GM18951 (cell line): ENCODE data around the gene MB.

Experiments used
- POLR2A ChIP-seq: IDR thresholded peaks from 4 replicates; pipeline ENCODE4 v1.6.1; 2011; ENCODE audit warnings: mild to moderate bottlenecking; ENCODE audit not compliant: insufficient read length, insufficient read depth; ENCODE audit errors: extremely low read depth
- in situ Hi-C: fragments of 300-500 bp; cut with MboI; formaldehyde crosslinking; loops from one replicate; pipeline ENCODE4 v1.12.0; 2022; ENCODE audit warnings: low sequenced_read_pairs, mixed read lengths, inconsistent platforms; ENCODE audit not compliant: unreplicated experiment

MB gene

DNA sequence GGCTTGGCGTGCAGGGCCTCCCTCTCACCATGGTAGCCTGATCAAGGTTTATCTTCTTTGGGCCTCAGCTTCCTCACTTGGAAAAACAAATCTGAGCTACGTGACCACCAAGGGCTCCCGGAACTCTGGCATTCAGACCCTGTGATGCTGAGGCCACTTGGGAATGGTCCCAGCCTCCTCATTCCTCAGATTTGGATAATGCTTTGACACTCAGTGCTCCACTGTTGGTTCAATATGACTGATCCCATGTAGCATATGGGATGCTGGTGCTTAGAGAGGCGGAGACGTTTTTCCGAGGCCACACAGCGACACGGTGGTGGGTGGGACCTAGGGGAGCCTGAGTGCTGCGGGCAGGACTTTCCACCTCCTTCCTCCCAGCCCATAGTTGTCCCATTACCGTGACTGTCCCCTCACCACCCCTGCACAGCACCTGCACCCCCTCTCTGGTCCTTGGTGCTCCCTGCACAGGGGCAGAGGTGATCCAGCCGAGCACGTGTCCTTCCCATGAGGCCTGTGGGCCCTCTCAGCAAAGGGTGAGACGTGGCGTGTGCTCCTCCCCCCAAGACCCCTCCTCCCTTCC lies 23.1 kb downstream of the MB start:
- in situ Hi-C loops: loop anchor here (5.0 kb wide), 1 partner anchor 242 kb away; no protein-coding TSS in a partner anchor
- no peak for TF ChIP-seq POLR2A

DNA sequence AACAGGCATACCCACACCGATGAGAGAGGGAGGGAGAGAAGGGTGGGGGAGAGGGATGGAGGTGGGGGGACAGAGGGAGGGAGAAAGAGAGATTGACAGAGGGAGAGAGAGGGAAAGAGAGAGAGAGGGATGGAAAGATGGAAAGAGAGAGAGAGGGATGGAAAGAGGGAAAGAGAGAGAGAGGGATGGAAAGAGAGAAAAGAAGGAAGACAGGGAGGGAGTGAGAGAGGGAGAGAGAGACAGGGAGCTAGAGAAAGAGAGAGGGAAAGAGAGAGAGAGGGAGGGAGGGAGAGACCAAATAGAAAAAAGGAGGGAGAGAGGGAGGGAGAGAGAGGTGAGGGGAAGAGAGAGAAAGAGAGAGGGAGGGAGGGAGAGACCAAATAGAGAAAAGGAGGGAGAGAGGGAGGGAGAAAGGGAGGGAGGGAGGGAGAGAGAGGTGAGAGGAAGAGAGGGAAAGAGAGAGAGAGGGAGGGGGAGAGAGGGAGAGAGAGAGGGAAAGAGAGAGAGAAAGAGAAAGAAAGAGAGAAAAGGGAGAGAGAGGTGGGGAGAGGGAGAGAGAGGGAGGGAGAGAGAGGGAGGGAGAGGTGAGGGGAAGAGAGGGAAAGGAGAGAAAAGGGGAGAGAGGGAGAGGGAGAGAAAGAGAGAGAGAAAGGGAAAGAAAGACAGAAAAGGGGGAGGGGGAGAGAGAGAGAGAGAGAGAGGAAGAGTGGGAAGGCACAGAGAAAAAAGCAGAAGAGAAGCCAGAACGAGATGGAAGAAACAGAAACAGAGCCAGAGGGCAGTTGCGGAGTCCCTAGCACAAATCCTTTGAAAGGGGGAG lies 23.8 kb downstream of the MB start:
- in situ Hi-C loops: loop anchor here (5.0 kb wide), 1 partner anchor 241 kb away; no protein-coding TSS in a partner anchor
- no peak for TF ChIP-seq POLR2A

DNA sequence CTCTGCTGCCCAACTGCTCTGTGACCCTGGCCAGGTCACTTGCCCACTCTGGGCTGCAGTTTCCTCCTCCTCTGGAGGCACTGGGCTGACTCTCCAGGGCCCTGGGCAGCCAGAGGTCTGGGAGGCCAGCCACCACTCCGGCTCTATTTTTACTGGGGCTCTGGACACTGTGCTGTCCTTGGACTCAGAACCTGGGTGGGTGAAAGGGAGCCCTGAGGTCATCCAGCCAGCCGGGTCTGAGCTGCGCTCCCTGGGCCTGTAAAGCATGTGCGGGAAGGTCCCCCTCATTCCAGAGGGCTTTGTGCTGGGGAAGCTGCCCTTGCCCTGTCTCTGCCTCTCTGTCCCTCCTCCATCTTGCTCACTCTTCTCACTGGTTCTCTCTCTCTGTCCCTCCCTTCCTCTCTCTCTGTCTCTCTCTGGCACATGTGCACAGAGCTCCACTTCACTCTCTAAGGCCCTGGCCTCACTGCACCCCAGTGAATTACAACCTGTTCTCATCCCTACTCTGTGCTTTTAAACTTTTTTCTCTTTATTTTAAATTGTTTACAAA lies 24.6 kb downstream of the MB start:
- in situ Hi-C loops: loop anchor here (5.0 kb wide), 1 partner anchor 240 kb away; no protein-coding TSS in a partner anchor
- no peak for TF ChIP-seq POLR2A

DNA sequence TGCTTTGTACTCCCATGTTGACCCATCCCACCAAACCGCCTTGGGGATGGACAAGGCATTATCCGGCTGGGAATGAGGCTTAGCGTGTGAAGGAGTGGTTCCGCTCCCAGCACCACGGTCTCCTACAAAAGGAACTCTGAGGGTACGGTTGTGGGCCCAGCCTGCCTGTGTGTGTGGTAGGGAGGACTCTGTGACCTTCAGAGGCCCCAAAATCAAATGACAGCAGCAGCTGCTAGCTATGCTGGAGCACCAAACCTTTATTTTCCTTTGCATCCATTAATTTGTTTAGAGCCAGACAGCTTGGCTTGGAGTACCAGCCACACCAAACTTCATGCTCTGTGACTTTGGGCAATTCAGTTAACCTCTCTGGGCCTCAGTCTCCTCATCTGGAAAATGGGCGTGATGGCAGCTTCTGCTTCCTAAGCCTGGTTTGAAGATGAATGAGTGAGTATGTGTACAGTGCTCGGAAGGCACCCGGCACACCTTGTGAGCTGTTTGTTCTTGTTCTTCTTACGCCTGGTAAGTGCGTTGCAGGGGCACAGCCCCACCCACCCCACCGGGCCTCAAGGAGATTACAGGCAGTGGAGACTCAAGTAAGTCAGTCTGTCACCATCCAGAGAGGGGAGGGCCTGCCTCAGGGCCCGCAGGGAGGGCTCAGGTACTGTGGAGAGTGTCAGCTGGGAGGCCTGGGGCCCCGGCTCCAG lies 25.3 kb downstream of the MB start:
- no peak for TF ChIP-seq POLR2A

DNA sequence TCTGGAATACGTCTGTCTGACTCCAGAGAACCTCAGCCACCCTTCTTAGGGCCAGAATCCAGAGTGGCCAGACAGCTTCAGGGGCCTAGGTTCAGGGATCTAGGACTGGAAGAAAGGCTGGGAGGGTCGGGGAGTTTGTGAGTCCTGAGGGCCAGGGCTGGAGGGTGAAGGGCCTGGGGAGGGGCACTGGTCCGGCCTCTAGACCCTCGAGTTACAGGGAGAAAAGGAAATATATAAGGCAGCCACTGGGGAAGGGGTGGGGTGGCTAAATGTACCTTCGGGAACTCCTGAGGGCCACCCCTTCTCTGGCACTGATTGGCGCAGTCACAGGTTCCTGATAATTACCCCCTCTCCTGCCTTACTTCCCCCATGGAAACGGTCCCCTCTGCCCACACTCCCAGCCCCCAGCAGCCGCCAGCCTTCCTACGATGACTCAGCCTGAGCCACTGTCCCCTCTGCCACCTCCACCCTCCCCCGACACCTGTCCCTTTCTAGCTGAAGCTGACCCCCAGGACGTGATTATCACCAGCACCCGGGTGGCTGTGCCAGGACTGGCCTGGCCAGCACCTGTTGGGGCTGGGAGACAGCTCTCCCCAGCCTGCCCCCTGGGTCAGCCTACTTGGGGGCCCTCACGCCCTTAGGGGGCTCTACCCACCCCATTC lies 26.4 kb downstream of the MB start:
- TF ChIP-seq POLR2A: no peak
- in situ Hi-C loops: loop anchor here (5.0 kb wide), 1 partner anchor 238 kb away; no protein-coding TSS in a partner anchor

More for the DNA sequence above, 25.3 kb downstream of the MB start:
- in situ Hi-C loops: loop anchor here (5.0 kb wide), 1 partner anchor 240 kb away; no protein-coding TSS in a partner anchor

DNA sequence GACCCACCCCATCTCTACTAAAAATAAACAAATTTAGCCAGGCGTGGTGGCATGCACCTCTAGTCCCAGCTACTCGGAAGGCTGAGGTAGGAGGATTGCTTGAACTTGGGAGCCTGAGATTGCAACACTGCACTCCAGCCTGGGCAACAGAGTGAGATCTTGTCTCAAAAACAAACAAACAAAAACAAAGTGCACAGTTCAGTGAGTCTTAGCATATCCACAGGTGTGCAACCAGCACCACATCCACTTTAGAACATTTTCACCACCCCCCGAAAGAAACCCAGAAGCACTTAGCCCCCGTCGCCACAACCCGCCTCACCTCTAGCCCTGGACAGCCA lies 27.4 kb downstream of the MB start:
- TF ChIP-seq POLR2A: no peak
- in situ Hi-C loops: loop anchor here (5.0 kb wide), 1 partner anchor 237 kb away; no protein-coding TSS in a partner anchor

DNA sequence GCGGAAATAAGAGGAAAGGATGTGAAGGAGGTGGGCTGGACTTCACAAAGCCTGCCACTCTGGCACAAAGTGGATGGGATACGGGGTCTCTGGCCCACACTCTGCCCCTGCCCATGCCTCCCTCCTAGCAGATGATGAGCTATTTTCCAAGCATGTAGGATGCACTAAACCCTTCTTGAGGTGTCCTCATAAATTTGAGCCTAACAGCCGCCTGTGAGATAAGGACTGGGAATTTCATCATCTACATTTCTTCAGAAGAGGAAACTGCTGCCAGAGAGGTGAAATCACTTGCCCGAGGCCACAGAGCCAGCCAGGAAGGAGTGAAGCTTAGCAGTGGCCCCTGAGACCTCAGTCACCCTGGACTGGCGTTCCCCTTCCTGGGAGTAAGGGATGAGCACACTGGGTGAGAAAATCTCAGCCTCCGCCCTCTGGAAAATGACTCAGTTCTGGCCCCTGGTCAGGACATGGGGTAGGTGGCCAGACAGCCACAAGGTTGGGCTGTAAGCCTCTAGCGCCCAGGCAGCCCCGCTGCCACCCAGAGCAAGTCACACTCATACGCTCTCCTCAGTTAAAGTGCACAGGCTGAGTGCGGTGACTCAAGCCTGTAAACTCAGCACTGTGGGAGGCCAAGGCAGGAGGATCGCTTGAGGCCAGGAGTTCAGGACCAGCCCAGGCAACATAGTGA lies 27.9 kb downstream of the MB start:
- in situ Hi-C loops: no loop called here
- no peak for TF ChIP-seq POLR2A

DNA sequence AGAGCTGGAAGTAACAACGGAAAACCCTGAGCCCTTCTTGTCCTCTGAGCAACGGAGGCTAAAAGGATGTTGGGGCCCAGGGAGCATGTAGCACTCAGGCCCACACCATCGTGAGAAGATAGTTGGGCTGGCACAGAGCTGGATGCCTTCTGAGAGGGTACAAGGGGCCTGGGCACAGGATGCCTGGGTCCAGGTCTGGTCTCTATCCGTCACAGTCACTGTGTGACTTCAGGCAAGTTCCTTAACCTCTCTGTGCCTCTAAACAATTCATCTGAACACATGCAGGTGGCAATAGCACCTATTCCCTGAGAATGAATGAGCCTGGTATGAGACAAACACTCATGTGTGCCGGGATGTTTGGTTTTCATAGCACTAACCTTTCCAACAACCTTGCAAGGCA lies 29.2 kb downstream of the MB start:
- no peak for TF ChIP-seq POLR2A
- in situ Hi-C loops: no loop called here

DNA sequence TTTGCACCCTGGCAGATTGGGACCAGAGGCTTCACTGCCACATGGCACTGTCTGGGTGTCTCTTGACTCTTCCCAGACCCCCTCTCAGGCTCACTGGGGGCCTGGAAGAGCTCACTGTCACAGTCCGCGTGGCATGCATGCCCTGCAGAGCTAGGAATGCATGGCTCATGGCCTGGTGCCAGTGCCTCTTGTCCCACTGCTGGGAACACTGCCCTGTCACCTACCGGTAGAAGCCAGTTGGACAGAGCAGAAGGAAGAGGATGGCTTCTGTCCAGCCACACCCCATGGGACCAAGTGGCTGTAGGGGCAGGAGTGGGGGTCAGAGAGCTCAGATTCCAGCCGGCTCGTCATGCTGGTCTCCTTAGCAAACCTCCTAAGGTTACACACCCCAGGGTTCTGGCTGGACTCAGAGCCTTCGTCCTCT lies 29.7 kb downstream of the MB start:
- in situ Hi-C loops: no loop called here

DNA sequence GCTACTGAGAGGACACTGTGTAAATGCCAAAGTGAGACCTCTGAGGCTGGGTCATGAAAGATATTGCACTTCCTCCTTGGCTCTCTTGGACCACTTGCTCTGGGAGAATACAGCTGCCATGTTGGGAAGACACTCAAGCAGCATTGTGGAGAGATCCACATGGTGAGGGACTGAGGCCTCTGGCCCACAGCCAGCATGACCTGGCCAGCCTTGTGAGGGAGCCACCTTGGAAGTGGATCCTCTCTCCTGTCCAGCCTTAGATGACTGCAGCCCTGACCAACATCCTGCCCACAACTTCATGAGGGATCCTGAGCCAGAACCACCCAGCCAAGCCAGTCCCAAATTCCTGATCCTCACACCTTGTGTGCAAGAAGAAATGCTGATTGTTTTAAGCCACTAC lies 30.4 kb downstream of the MB start:
- in situ Hi-C loops: no loop called here

More for the DNA sequence above, 29.7 kb downstream of the MB start:
- TF ChIP-seq POLR2A: no peak

DNA sequence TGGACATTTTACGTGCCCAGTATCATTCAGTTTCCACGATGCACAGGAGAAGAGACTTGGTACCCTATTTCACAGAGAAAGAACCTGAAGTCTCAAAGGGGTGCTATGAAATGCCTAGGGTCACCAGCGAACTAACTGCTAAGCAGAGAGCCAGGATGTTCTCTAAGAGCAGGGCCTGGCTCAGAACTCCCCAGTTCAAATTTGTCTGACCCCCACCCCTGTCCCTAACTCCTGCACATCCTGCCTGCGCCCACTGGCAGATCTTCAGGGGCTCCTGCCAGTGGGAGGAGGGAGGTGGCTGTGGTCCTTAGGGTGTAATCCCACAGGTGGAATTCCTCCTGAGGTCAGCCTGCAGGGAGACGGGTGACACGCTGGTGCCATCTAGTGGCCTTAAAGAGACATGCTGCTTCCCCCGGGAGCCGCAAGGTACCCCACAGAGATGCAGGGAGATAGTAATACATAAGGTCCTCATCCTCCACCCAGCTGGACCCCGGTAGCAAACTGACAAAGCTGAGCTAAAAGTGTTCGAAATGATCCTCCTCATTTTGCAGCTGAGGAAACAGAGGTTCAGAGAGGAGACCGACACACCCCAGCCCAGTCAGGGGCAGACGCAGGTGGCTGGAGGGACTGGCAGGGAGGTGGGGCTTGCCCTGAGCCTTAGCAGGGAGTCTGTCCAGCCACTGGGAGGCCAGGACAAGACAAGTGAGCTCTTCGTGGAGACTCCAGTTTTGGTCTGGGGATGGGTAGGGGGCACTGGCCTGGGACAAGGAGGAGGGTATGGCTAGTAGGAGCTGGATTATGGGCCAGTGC lies 34.1 kb downstream of the MB start:
- in situ Hi-C loops: no loop called here
- TF ChIP-seq POLR2A: no peak

More for the DNA sequence above, 30.4 kb downstream of the MB start:
- TF ChIP-seq POLR2A: no peak
